ENCODE data around the gene PELI3. TPM values are rescaled to one million over a fixed set of nuclear protein-coding genes. Genes with fewer than 3 reads are reported as not detected.

The PELI3 gene
- total and polyA plus RNA-seq, 2 of the 8 experiments (the other 6 are each of a cell fraction or from before 2014, with no cell fraction given) = 5.2 to 7.6 TPM

GRCh38 chr11:66480117-66480938 lies 13.6 kb downstream of the PELI3 start, which contains the start of gene DPP3 (continued):
- TF ChIP-seq YY1 (IDR thresholded peaks at IDR 0.05; ENCODE audit: low read depth, low read length) (peak; percentile 7; the same call in 1 of the 2 replicates), NRF1 (IDR thresholded peaks at IDR 0.05; ENCODE audit: low read depth, low read length) (no peak), HDAC6 (IDR thresholded peaks at IDR 0.05; ENCODE audit: low read depth, low read length) (no peak), TAF7 (optimal IDR thresholded peaks at IDR 0.05; ENCODE audit: borderline replicate concordance, low read depth, low read length) (peak; percentile 73), KDM1A (IDR thresholded peaks at IDR 0.05; ENCODE audit: borderline replicate concordance, low read length) (peak; percentile 98), EP300 (IDR thresholded peaks at IDR 0.05; ENCODE audit: borderline replicate concordance in 1 of 2, low read depth in 2 of 2, low read length in 2 of 2) (0 out of 3 replicates have a peak, but pooled peaks of 1 of the 2 experiments have one; percentile 2), SIX5 (IDR thresholded peaks at IDR 0.05; ENCODE audit: low read depth, low read length) (no peak), RXRA (IDR thresholded peaks at IDR 0.05; ENCODE audit: insufficient read depth, low read depth, low read length) (no peak), CREB1 (IDR thresholded peaks at IDR 0.05) (peak; percentile 64), TBP (IDR thresholded peaks at IDR 0.05; ENCODE audit: low read depth, low read length) (peak; percentile 88), JUN (IDR thresholded peaks at IDR 0.05; ENCODE audit: low read depth, low read length) (no peak), POLR2A (IDR thresholded peaks at IDR 0.05; ENCODE audit: control extremely low read depth in 1 of 2, low read depth in 2 of 2, low read length in 2 of 2) (peak; percentile 86 to 90), TAF1 (IDR thresholded peaks at IDR 0.05; ENCODE audit: low read depth, low read length) (peak; percentile 77), BCL11A (IDR thresholded peaks at IDR 0.05; ENCODE audit: low read depth in 2 of 2, low read length in 2 of 2) (no peak), RAD21 (IDR thresholded peaks at IDR 0.05 in 1 of 2, conservative IDR thresholded peaks at IDR 0.05 in 1 of 2; ENCODE audit: low read depth in 2 of 2, low read length in 2 of 2) (no peak), TCF12 (IDR thresholded peaks at IDR 0.05; ENCODE audit: low read depth, low read length) (no peak), ASH2L (IDR thresholded peaks at IDR 0.05; ENCODE audit: low read length) (peak; percentile 69)
